OCI-LY7 (cell line): ENCODE results near the gene ROBO1. TPM values are rescaled to one million over a fixed set of nuclear protein-coding genes. Genes with fewer than 3 reads are reported as not detected.

Experiments
- BruUV-seq: library from RNA; stranded (reverse); fragments of 400-500 nt; replicated peaks from 2 replicates; lab custom pipeline; 2021; lab: Mats Ljungman, UMichigan
- CTCF ChIA-PET: fragments of 300-600 bp; sonication (Branson Sonifier 250); formaldehyde crosslinking; loops from one replicate; lab custom pipeline; 2022; ENCODE audit warnings: antibody characterized with exemption; ENCODE audit not compliant: unreplicated experiment; lab: Charles Lee
- POLR2A ChIA-PET: fragments of 300-600 bp; sonication (Branson Sonifier 250); formaldehyde crosslinking; loops from one replicate; lab custom pipeline; 2022; ENCODE audit warnings: antibody characterized with exemption; lab: Charles Lee
- DNase-seq: peaks from one replicate; pipeline ENCODE4 v3.0.0-alpha.2; 2015; ENCODE audit warnings: low spot score
- H2AFZ ChIP-seq: fragments of 200-600 bp; sonication (generic), shearing (Covaris generic); 2 replicates; pipeline ENCODE4 v1.6.1; 2014; ENCODE audit warnings: mild to moderate bottlenecking, antibody characterized with exemption, low read length, moderate library complexity
- H3K27ac ChIP-seq: fragments of 200-600 bp; sonication (generic); 2 replicates; pipeline ENCODE4 v1.5.1; 2014; ENCODE audit warnings: mixed run types, low read depth, mild to moderate bottlenecking, moderate library complexity, low read length, inconsistent platforms; ENCODE audit not compliant: poor library complexity, severe bottlenecking
- H3K36me3 ChIP-seq: fragments of 200-600 bp; sonication (generic); 2 replicates; pipeline ENCODE4 v1.6.1; 2014; ENCODE audit warnings: mild to moderate bottlenecking, antibody characterized with exemption, low read length, moderate library complexity, mixed read lengths; ENCODE audit not compliant: insufficient read depth
- H3K4me1 ChIP-seq: fragments of 200-600 bp; sonication (generic); 2 replicates; pipeline ENCODE4 v1.5.1; 2014; ENCODE audit warnings: mild to moderate bottlenecking, low read length; ENCODE audit not compliant: insufficient read depth, poor library complexity, severe bottlenecking
- H3K4me2 ChIP-seq: fragments of 200-600 bp; sonication (generic); 2 replicates; pipeline ENCODE4 v1.6.1; 2014; ENCODE audit warnings: mild to moderate bottlenecking, low read length
- H3K4me3 ChIP-seq: fragments of 200-600 bp; sonication (generic); 2 replicates; pipeline ENCODE4 v1.5.1; 2014; ENCODE audit warnings: mild to moderate bottlenecking, low read depth, low read length; ENCODE audit not compliant: poor library complexity, severe bottlenecking
- H3K79me2 ChIP-seq: fragments of 200-600 bp; sonication (generic); 2 replicates; pipeline ENCODE4 v1.6.1; 2016; ENCODE audit warnings: low read depth, mild to moderate bottlenecking, low read length, moderate library complexity, mixed read lengths; ENCODE audit not compliant: insufficient read depth
- H3K9me2 ChIP-seq: fragments of 200-600 bp; sonication (generic); 2 replicates; pipeline ENCODE4 v1.6.1; 2016; ENCODE audit warnings: mild to moderate bottlenecking, low read length, mixed read lengths; ENCODE audit not compliant: insufficient read depth
- H3K9me3 ChIP-seq: fragments of 200-600 bp; sonication (generic); 2 replicates; pipeline ENCODE4 v1.6.1; 2014; ENCODE audit warnings: mild to moderate bottlenecking, mixed run types, low read length, mixed read lengths
- H4K20me1 ChIP-seq: fragments of 200-600 bp; sonication (generic); 2 replicates; pipeline ENCODE4 v1.6.1; 2014; ENCODE audit warnings: mild to moderate bottlenecking, antibody characterized with exemption, low read length, moderate library complexity, mixed read lengths; ENCODE audit not compliant: insufficient read depth
- EZH2phosphoT487 ChIP-seq: fragments of 200-600 bp; sonication (generic); IDR thresholded peaks from 2 replicates; pipeline ENCODE4 v1.6.1; 2018; ENCODE audit warnings: low read depth, borderline replicate concordance, mild to moderate bottlenecking, mixed run types, antibody characterized with exemption, low read length, moderate library complexity, mixed read lengths
- intact Hi-C: fragments of 100-400 bp; cut with micrococcal nuclease; formaldehyde crosslinking; loops from one replicate; pipeline ENCODE4 v1.10.0; 2022; ENCODE audit not compliant: unreplicated experiment
- total RNA-seq, 2 experiments: library from RNA; depleted of rRNA in 1 of 2; stranded (reverse); fragments of >200 nt in 1 of 2; shearing (Covaris generic) in 1 of 2; gene quantifications; 2 replicates each; pipeline ENCODE4 v1.2.3, GENCODE V29; 2014 to 2022
- TF ChIP-seq, protein P1 (sequence below): fragments of 200-600 bp; sonication (generic); conservative IDR thresholded peaks from 2 replicates; pipeline ENCODE4 v1.5.1; 2014; ENCODE audit warnings: mild to moderate bottlenecking, antibody characterized with exemption, low read length, moderate library complexity, mixed read lengths

ROBO1 gene
- total RNA-seq, 2 experiments from 2014 or later, result not detected

DNA sequence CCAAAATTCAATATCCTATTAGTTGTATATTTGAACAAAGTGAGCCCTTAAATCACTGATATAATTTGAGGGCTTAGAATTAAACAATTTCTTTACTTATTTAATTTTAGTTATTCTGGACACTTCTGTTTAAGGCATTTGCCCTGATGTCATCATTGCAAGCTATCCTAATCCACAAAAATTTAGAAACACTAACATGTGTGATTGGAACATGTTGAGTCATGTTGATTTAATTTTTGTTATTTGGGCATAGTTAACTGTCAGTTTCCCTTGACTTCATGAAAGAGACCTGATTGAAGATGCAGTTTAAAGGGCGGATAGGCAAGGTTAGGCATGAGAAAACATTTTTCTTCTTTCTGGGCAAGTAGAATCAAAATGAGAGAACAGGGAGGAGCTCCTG, 682.6 kb downstream of the ROBO1 start:
- Histone ChIP-seq H3K79me2 (no peaks in the 10 kb centered on the region), H3K4me2 (no peak overlapping the region), H3K9me3 (no peaks in the 10 kb centered on the region), H2AFZ (no peak overlapping the region), H3K4me3 (no peak overlapping the region), H4K20me1 (no peaks in the 10 kb centered on the region), H3K4me1 (no peaks in the 10 kb centered on the region), H3K9me2 (no peaks in the 10 kb centered on the region), H3K36me3 (no peaks in the 10 kb centered on the region), H3K27ac (no peak overlapping the region)
- BruUV-seq, result no TSS peak
- no peak for TF ChIP-seq EZH2phosphoT487
- TF ChIP-seq, protein P1, sequence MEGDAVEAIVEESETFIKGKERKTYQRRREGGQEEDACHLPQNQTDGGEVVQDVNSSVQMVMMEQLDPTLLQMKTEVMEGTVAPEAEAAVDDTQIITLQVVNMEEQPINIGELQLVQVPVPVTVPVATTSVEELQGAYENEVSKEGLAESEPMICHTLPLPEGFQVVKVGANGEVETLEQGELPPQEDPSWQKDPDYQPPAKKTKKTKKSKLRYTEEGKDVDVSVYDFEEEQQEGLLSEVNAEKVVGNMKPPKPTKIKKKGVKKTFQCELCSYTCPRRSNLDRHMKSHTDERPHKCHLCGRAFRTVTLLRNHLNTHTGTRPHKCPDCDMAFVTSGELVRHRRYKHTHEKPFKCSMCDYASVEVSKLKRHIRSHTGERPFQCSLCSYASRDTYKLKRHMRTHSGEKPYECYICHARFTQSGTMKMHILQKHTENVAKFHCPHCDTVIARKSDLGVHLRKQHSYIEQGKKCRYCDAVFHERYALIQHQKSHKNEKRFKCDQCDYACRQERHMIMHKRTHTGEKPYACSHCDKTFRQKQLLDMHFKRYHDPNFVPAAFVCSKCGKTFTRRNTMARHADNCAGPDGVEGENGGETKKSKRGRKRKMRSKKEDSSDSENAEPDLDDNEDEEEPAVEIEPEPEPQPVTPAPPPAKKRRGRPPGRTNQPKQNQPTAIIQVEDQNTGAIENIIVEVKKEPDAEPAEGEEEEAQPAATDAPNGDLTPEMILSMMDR, result no peak
- no peak for DNase-seq
- intact Hi-C loops, result no loop called here
- ChIA-PET CTCF (no interaction called here), POLR2A (interaction anchor here (0.6 kb wide), 1 partner anchor 1294 kb away, joined by 3 read pairs; no protein-coding TSS in a partner anchor)

DNA sequence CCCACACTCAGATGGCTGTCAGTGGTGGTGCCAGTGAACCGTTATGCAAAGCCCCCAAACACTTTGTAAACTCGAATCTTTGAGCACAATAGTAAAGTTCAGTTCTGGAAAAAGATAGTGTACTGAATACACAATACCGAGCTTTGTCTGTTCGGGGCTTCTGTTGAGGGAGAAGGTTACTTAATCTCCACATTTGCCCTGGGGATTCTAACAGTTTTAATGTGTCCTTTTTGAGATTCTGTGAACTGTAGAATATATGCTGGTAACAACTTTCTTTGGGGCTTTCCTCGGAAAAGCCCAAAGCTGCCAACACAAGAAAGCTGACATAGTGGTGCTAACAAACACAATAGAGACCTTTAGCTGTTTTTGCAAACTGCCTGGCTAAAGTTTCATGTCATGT, 686.5 kb downstream of the ROBO1 start:
- no peaks in the 10 kb centered on the region for H3K4me1 ChIP-seq
- POLR2A ChIA-PET, result no interaction called here
- no peak for DNase-seq
- no peak for TF ChIP-seq EZH2phosphoT487
- TF ChIP-seq, protein P1, result no peak
- no peaks in the 10 kb centered on the region for H3K79me2 ChIP-seq
- no peaks in the 10 kb centered on the region for H3K9me3 ChIP-seq
- BruUV-seq, result no TSS peak
- no peak overlapping the region for H3K4me3 ChIP-seq
- no peak overlapping the region for H3K27ac ChIP-seq
- H3K36me3 ChIP-seq, result no peaks in the 10 kb centered on the region
- no peak overlapping the region for H2AFZ ChIP-seq
- H3K4me2 ChIP-seq, result no peak overlapping the region
- no peaks in the 10 kb centered on the region for H3K9me2 ChIP-seq
- H4K20me1 ChIP-seq, result no peaks in the 10 kb centered on the region
- CTCF ChIA-PET, result no interaction called here
- intact Hi-C loops, result no loop called here

DNA sequence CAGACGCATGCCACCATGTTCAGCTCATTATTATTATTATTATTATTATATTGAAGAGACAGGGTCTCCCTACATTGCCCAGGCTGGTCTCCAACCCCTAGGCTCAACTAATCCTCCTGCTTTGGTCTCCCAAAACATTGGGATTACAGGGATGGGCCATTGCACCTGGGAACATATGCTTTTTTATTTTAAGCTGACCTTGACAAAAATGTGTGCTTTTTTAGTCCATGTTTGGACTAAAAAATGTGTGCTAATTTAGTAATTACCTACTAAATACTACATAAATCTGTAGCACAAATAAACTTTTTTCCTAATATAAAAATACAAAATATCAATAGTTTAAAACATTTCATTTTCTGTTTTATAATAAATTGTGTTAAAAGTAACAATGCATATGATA, 693.2 kb downstream of the ROBO1 start:
- intact Hi-C loops, result no loop called here
- Histone ChIP-seq H3K27ac (no peak overlapping the region), H3K9me3 (no peaks in the 10 kb centered on the region), H3K4me3 (no peak overlapping the region), H3K36me3 (no peaks in the 10 kb centered on the region), H2AFZ (no peak overlapping the region), H3K4me2 (no peak overlapping the region), H3K79me2 (no peaks in the 10 kb centered on the region), H3K9me2 (no peaks in the 10 kb centered on the region), H4K20me1 (no peaks in the 10 kb centered on the region), H3K4me1 (no peaks in the 10 kb centered on the region)
- no peak for DNase-seq
- no TSS peak for BruUV-seq
- CTCF ChIA-PET, result no interaction called here
- POLR2A ChIA-PET, result no interaction called here
- TF ChIP-seq, protein P1, result no peak
- no peak for TF ChIP-seq EZH2phosphoT487
